Liver (tissue), 9 donors: ENCODE measurements around the gene RBM18. TPM values are rescaled to one million over a fixed set of nuclear protein-coding genes. Genes with fewer than 3 reads are reported as not detected.

ENCODE experiments used
- DNase-seq: peaks from one replicate; pipeline ENCODE4 v3.0.0-alpha.2; 2017; ENCODE audit warnings: low spot score
- H3K27ac ChIP-seq, 2 donors: one replicate each; pipeline ENCODE4 v1.7.0; 2013; ENCODE audit warnings: inconsistent platforms in 2 of 2, low read length in 2 of 2, control low read depth in 1 of 2, low read depth in 1 of 2, mild to moderate bottlenecking in 1 of 2
- H3K27me3 ChIP-seq, 4 donors: one replicate each; pipeline versions ENCODE4 v1.6.1 to v1.7.0; 2013; ENCODE audit warnings: low read length in 3 of 4, inconsistent platforms in 1 of 4, mild to moderate bottlenecking in 1 of 4, moderate library complexity in 1 of 4; ENCODE audit not compliant: control insufficient read depth in 4 of 4, insufficient read depth in 4 of 4
- H3K36me3 ChIP-seq, 4 donors: one replicate each; pipeline versions ENCODE4 v1.6.1 to v1.7.0; 2013; ENCODE audit warnings: low read length in 3 of 4, mild to moderate bottlenecking in 3 of 4, low read depth in 1 of 4, moderate library complexity in 1 of 4; ENCODE audit not compliant: control insufficient read depth in 4 of 4, insufficient read depth in 3 of 4
- H3K4me1 ChIP-seq, 4 donors: one replicate each; pipeline versions ENCODE4 v1.6.1 to v1.7.0; 2013; ENCODE audit warnings: low read length in 3 of 4, mild to moderate bottlenecking in 3 of 4, moderate library complexity in 1 of 4; ENCODE audit not compliant: control insufficient read depth in 4 of 4, insufficient read depth in 4 of 4
- H3K4me3 ChIP-seq, 3 donors: one replicate each; pipeline versions ENCODE4 v1.6.1 to v1.7.0; 2013; ENCODE audit warnings: low read length in 3 of 3, control low read depth in 1 of 3, low read depth in 1 of 3, mild to moderate bottlenecking in 1 of 3
- H3K9ac ChIP-seq, 2 donors: one replicate each; pipeline ENCODE4 v1.7.0; 2013; ENCODE audit warnings: low read length in 2 of 2, mild to moderate bottlenecking in 2 of 2, moderate library complexity in 2 of 2, control low read depth in 1 of 2, low read depth in 1 of 2
- H3K9me3 ChIP-seq, 4 donors: one replicate each; pipeline versions ENCODE4 v1.6.1 to v1.7.0; 2013; ENCODE audit warnings: low read length in 3 of 4; ENCODE audit not compliant: control insufficient read depth in 4 of 4
- EGR1 ChIP-seq, 2 donors: IDR thresholded peaks; 2 replicates each; pipeline ENCODE4 v1.6.1; 2016 to 2018; ENCODE audit warnings: antibody characterized with exemption in 2 of 2, low read depth in 2 of 2
- FOXA1 ChIP-seq: IDR thresholded peaks from 2 replicates; pipeline ENCODE4 v1.6.1; 2016; ENCODE audit warnings: antibody characterized with exemption
- FOXA2 ChIP-seq: IDR thresholded peaks from 2 replicates; pipeline ENCODE4 v1.6.1; 2016; ENCODE audit warnings: antibody characterized with exemption
- GABPA ChIP-seq, 2 donors: IDR thresholded peaks in 1 of 2; conservative IDR thresholded peaks in 1 of 2; 2 replicates each; pipeline ENCODE4 v1.6.1; 2016; ENCODE audit warnings: antibody characterized with exemption in 2 of 2, mild to moderate bottlenecking in 1 of 2, moderate library complexity in 1 of 2
- HNF4A ChIP-seq, 2 donors: conservative IDR thresholded peaks; 2 replicates each; pipeline ENCODE4 v1.6.1; 2016; ENCODE audit warnings: antibody characterized with exemption in 2 of 2, mild to moderate bottlenecking in 2 of 2
- NR2F2 ChIP-seq: IDR thresholded peaks from 2 replicates; pipeline ENCODE4 v1.6.1; 2016; ENCODE audit warnings: antibody characterized with exemption
- RXRA ChIP-seq, 2 donors: IDR thresholded peaks; 2 replicates each; pipeline ENCODE4 v1.6.1; 2017 to 2018; ENCODE audit warnings: antibody characterized with exemption in 2 of 2, mild to moderate bottlenecking in 1 of 2
- SP1 ChIP-seq: IDR thresholded peaks from 2 replicates; pipeline ENCODE4 v1.6.1; 2018; ENCODE audit warnings: antibody characterized with exemption, mild to moderate bottlenecking
- TAF1 ChIP-seq: conservative IDR thresholded peaks from 2 replicates; pipeline ENCODE4 v1.6.1; 2016; ENCODE audit warnings: antibody characterized with exemption, mild to moderate bottlenecking
- YY1 ChIP-seq: IDR thresholded peaks from 2 replicates; pipeline ENCODE4 v1.6.1; 2016; ENCODE audit warnings: antibody characterized with exemption, mild to moderate bottlenecking
- WGBS: extraction: QIAGEN DNeasy Blood & Tissue Kit; methylation state at CpG from one replicate; pipeline ENCODE4 v1.1.7; 2013; 5-methylcytosine and 5-hydroxymethylcytosine counted together
- polyA plus RNA-seq, 2 donors: library from polyadenylated mRNA; stranded (reverse) in 1 of 2; unstranded in 1 of 2; fragments of 200-250 nt in 1 of 2; fragments of >200 nt in 1 of 2; fragmentation: Nextera tagmentation in 1 of 2; extraction: Ambion mirVana in 1 of 2; gene quantifications; one replicate each; pipeline versions ENCODE4 v1.2.1 to v1.2.3, GENCODE V29; 2013 to 2015
- total RNA-seq, 2 donors: library from RNA; depleted of rRNA; stranded (reverse); fragments of >200 nt; gene quantifications; one replicate each; pipeline ENCODE4 v1.2.3, GENCODE V29; 2014
- TF ChIP-seq, protein P1 (sequence below): IDR thresholded peaks from 2 replicates; pipeline ENCODE4 v1.6.1; 2016; ENCODE audit warnings: antibody characterized with exemption, mild to moderate bottlenecking
- TF ChIP-seq, protein P2 (sequence below): IDR thresholded peaks from 2 replicates; pipeline ENCODE4 v1.6.1; 2016; ENCODE audit warnings: antibody characterized with exemption
- TF ChIP-seq, protein P3 (sequence below): fragments of 150-350 bp; IDR thresholded peaks from 2 replicates; pipeline ENCODE4 v1.5.1; 2017; ENCODE audit warnings: improper control_type of control experiment, low read depth, low read length; ENCODE audit not compliant: missing input control
- TF ChIP-seq, protein P4 (sequence below): IDR thresholded peaks from 2 replicates; pipeline ENCODE4 v1.6.1; 2016; ENCODE audit warnings: antibody characterized with exemption
- TF ChIP-seq, protein P5 (sequence below): IDR thresholded peaks from 2 replicates; pipeline ENCODE4 v1.6.1; 2016; ENCODE audit warnings: antibody characterized with exemption
- donor health status: healthy.
- donor health status: healthy.
- donor health status: healthy.
- donor health status: healthy.
- donor health status: healthy.

RBM18 gene
- total and polyA plus RNA-seq, 4 donors, result 3.4 to 7.7 (median 5.5) TPM

DNA sequence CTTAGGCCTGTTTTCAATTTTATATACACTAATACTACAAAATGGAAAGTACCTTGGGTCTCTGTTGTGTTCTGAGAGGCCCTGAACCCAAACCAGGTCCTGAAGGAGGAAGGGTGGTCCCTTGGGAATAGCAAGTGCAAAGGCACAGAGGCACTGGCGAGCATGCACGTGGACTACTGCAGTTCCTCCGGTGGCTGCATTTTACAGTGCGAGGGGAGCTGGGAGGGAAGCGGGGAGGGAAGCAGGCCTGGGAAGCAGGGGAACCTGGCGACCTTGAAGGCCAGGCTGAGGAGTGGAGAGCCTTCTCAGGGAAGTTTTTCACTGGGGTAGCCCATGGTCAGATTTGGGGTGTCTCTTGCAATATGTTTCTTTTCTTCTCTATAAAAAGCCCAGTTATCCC, 71.0 kb downstream of the RBM18 start (continued):
- TF ChIP-seq, protein P1, sequence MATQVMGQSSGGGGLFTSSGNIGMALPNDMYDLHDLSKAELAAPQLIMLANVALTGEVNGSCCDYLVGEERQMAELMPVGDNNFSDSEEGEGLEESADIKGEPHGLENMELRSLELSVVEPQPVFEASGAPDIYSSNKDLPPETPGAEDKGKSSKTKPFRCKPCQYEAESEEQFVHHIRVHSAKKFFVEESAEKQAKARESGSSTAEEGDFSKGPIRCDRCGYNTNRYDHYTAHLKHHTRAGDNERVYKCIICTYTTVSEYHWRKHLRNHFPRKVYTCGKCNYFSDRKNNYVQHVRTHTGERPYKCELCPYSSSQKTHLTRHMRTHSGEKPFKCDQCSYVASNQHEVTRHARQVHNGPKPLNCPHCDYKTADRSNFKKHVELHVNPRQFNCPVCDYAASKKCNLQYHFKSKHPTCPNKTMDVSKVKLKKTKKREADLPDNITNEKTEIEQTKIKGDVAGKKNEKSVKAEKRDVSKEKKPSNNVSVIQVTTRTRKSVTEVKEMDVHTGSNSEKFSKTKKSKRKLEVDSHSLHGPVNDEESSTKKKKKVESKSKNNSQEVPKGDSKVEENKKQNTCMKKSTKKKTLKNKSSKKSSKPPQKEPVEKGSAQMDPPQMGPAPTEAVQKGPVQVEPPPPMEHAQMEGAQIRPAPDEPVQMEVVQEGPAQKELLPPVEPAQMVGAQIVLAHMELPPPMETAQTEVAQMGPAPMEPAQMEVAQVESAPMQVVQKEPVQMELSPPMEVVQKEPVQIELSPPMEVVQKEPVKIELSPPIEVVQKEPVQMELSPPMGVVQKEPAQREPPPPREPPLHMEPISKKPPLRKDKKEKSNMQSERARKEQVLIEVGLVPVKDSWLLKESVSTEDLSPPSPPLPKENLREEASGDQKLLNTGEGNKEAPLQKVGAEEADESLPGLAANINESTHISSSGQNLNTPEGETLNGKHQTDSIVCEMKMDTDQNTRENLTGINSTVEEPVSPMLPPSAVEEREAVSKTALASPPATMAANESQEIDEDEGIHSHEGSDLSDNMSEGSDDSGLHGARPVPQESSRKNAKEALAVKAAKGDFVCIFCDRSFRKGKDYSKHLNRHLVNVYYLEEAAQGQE, result no peak
- TF ChIP-seq, protein P2, sequence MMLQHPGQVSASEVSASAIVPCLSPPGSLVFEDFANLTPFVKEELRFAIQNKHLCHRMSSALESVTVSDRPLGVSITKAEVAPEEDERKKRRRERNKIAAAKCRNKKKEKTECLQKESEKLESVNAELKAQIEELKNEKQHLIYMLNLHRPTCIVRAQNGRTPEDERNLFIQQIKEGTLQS, result no peak

DNA sequence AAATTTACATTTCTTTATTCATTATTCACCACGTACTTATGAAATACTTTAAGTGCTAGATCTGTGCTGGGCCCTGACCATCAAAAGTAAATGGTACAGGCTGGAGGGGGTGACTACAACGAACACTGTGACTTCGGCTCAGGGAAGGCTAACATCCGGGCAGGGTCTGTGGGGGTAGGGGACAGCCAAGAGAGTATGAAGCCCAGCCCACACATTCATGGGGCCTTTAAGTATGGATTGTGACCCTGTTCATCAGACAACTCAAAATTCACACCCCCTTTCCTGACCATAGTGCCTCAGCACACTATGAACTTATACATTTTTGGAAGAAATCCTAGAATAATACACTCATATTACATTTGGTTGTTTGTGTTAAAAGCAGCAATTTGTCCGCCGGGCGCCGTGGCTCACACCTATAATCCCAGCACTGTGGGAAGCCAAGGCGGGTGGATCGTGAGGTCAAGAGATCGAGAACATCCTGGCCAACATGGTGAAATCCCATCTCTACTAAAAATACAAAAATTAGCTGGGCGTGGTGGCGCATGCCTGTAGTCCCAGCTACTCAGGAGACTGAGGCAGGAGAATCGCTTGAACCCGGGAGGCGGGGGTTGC, 71.6 kb downstream of the RBM18 start:
- Histone ChIP-seq H3K4me1 (no peaks in the 10 kb centered on the region), H3K9me3 (no peaks in the 10 kb centered on the region), H3K36me3 (no peaks in the 10 kb centered on the region), H3K4me3 (no peak overlapping the region), H3K9ac (no peak overlapping the region), H3K27ac (no peak overlapping the region), H3K27me3 (no peaks in the 10 kb centered on the region)
- DNase-seq, result no peak
- WGBS, result 91% methylated on average over 16 of the region's 16 CpGs
- TF ChIP-seq HNF4A (conservative IDR thresholded peaks at IDR 0.05) (no peak), FOXA2 (no peak)

DNA sequence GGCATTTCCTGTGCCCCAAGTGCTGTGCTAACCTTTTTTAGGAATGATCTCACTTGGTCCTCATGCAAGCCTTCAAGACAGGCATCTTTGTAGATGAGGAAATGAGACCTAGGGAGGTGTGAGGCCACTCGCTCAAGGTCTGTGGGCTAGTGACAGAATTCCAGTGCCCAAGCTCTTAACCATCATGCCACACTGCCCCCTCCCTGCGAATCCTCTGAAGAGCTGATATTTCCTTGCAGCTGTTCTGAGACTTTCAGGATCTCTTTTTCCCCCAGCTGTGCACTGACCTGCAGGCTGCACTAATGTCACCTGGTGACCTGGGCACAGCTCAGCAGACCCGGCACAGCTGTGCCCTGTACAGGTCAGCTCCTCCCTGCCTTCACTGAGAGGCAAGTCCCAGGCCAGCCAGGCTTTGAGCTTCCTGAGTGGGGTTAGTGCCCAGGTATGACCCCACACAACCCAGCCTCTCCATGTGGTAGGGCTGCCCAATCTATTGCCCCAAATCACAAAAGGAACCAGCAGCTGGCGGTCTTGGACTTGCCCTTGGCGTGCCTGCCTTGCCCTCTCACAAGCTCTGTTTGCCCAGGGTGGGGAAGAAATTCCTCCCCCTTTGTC, 72.3 kb downstream of the RBM18 start:
- Histone ChIP-seq H3K9ac (no peak overlapping the region), H3K9me3 (no peaks in the 10 kb centered on the region), H3K4me3 (no peak overlapping the region), H3K36me3 (no peaks in the 10 kb centered on the region), H3K27ac (no peak overlapping the region), H3K27me3 (no peaks in the 10 kb centered on the region), H3K4me1 (no peaks in the 10 kb centered on the region)
- DNase-seq, result no peak
- 85% methylated on average over 5 of the region's 5 CpGs for WGBS
- TF ChIP-seq, protein P3, sequence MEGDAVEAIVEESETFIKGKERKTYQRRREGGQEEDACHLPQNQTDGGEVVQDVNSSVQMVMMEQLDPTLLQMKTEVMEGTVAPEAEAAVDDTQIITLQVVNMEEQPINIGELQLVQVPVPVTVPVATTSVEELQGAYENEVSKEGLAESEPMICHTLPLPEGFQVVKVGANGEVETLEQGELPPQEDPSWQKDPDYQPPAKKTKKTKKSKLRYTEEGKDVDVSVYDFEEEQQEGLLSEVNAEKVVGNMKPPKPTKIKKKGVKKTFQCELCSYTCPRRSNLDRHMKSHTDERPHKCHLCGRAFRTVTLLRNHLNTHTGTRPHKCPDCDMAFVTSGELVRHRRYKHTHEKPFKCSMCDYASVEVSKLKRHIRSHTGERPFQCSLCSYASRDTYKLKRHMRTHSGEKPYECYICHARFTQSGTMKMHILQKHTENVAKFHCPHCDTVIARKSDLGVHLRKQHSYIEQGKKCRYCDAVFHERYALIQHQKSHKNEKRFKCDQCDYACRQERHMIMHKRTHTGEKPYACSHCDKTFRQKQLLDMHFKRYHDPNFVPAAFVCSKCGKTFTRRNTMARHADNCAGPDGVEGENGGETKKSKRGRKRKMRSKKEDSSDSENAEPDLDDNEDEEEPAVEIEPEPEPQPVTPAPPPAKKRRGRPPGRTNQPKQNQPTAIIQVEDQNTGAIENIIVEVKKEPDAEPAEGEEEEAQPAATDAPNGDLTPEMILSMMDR, result no peak
- TF ChIP-seq HNF4A (conservative IDR thresholded peaks at IDR 0.05) (no peak), YY1 (no peak), EGR1 (IDR thresholded peaks at IDR 0.05; ENCODE audit: low read depth in 2 of 2) (no peak), NR2F2 (no peak), FOXA2 (no peak), SP1 (no peak), GABPA (IDR thresholded peaks at IDR 0.05 in 1 of 2, conservative IDR thresholded peaks at IDR 0.05 in 1 of 2) (no peak), FOXA1 (no peak), RXRA (IDR thresholded peaks at IDR 0.05) (no peak), TAF1 (no peak)
- TF ChIP-seq, protein P4, sequence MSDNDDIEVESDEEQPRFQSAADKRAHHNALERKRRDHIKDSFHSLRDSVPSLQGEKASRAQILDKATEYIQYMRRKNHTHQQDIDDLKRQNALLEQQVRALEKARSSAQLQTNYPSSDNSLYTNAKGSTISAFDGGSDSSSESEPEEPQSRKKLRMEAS, result no peak
- TF ChIP-seq, protein P1, result no peak
- TF ChIP-seq, protein P5, sequence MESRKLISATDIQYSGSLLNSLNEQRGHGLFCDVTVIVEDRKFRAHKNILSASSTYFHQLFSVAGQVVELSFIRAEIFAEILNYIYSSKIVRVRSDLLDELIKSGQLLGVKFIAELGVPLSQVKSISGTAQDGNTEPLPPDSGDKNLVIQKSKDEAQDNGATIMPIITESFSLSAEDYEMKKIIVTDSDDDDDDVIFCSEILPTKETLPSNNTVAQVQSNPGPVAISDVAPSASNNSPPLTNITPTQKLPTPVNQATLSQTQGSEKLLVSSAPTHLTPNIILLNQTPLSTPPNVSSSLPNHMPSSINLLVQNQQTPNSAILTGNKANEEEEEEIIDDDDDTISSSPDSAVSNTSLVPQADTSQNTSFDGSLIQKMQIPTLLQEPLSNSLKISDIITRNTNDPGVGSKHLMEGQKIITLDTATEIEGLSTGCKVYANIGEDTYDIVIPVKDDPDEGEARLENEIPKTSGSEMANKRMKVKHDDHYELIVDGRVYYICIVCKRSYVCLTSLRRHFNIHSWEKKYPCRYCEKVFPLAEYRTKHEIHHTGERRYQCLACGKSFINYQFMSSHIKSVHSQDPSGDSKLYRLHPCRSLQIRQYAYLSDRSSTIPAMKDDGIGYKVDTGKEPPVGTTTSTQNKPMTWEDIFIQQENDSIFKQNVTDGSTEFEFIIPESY, result no peak
- TF ChIP-seq, protein P2, result no peak
